K562 (cell line): ENCODE data around the gene TNRC6B. TPM values are rescaled to one million over a fixed set of nuclear protein-coding genes. Genes with fewer than 3 reads are reported as not detected.
A peak's percentile ranks its signal among the peaks of the same experiment; 100 is the strongest.

ENCODE experiments used
- BDP1 ChIP-seq: IDR thresholded peaks from 3 replicates; pipeline ENCODE4 v1.6.1; 2011; ENCODE audit not compliant: insufficient read length, insufficient read depth
- CBFA2T3 ChIP-seq: fragments of 450-650 bp; IDR thresholded peaks from 2 replicates; pipeline ENCODE4 v1.6.1; 2017
- CREM ChIP-seq: IDR thresholded peaks from 2 replicates; pipeline ENCODE4 v1.6.1; 2014; ENCODE audit warnings: antibody characterized with exemption, low read depth
- E2F8 ChIP-seq: fragments of 450-650 bp; IDR thresholded peaks from 2 replicates; pipeline ENCODE4 v1.7.1; 2018; ENCODE audit warnings: mild to moderate bottlenecking, low read depth; ENCODE audit not compliant: partially characterized antibody
- EP400 ChIP-seq: fragments of 450-650 bp; IDR thresholded peaks from 2 replicates; pipeline ENCODE4 v1.6.1; 2017; ENCODE audit warnings: antibody characterized with exemption, mild to moderate bottlenecking, moderate library complexity
- HCFC1 ChIP-seq: IDR thresholded peaks from 2 replicates; pipeline ENCODE4 v1.6.1; 2012; ENCODE audit warnings: low read depth, low read length, improper control_type of control experiment
- JUND ChIP-seq, 2 experiments: IDR thresholded peaks; 2 replicates in 1 of 2; 3 replicates in 1 of 2; pipeline ENCODE4 v1.6.1; 2011; ENCODE audit warnings: borderline replicate concordance in 2 of 2, low read depth in 2 of 2, low read length in 2 of 2, improper control_type of control experiment in 1 of 2, missing biosample characterization in 1 of 2, missing genetic modification characterization in 1 of 2, missing genetic modification reagents in 1 of 2
- KDM4B ChIP-seq, 2 experiments: fragments of 450-650 bp in 1 of 2; sonication (generic) in 1 of 2; IDR thresholded peaks; 2 replicates each; pipeline ENCODE4 v1.6.1; 2016 to 2017; ENCODE audit warnings: borderline replicate concordance in 2 of 2, antibody characterized with exemption in 1 of 2, low read depth in 1 of 2, mild to moderate bottlenecking in 1 of 2
- LEF1 ChIP-seq: fragments of 450-650 bp; IDR thresholded peaks from 2 replicates; pipeline ENCODE4 v1.6.1; 2016; ENCODE audit warnings: mild to moderate bottlenecking
- MAX ChIP-seq: sonication (generic); formaldehyde crosslinking; IDR thresholded peaks from 2 replicates; pipeline ENCODE4 v1.9.0; 2022; ENCODE audit warnings: mild to moderate bottlenecking, missing genetic modification reagents
- MEIS2 ChIP-seq: fragments of 450-650 bp; IDR thresholded peaks from 2 replicates; pipeline ENCODE4 v1.6.1; 2014; ENCODE audit warnings: mild to moderate bottlenecking; ENCODE audit not compliant: partially characterized antibody
- MTA3 ChIP-seq: fragments of 450-650 bp; formaldehyde crosslinking; IDR thresholded peaks from 2 replicates; pipeline ENCODE4 v1.6.1; 2017; ENCODE audit warnings: mild to moderate bottlenecking, borderline replicate concordance
- MXI1 ChIP-seq: IDR thresholded peaks from 2 replicates; pipeline ENCODE4 v1.6.1; 2011; ENCODE audit warnings: low read depth, mild to moderate bottlenecking, improper control_type of control experiment, low read length
- NCOR1 ChIP-seq: fragments of 450-650 bp; IDR thresholded peaks from 2 replicates; pipeline ENCODE4 v1.6.1; 2016; ENCODE audit warnings: mild to moderate bottlenecking, moderate library complexity
- PHB ChIP-seq: fragments of 250-450 bp; sonication (Bioruptor Pico); IDR thresholded peaks from 2 replicates; pipeline ENCODE4 v1.5.0; 2021
- POLR2B ChIP-seq: fragments of 450-650 bp; IDR thresholded peaks from 2 replicates; pipeline ENCODE4 v1.6.1; 2018; ENCODE audit warnings: low read depth; ENCODE audit not compliant: partially characterized antibody
- RBFOX2 ChIP-seq: fragments of 200-400 bp; formaldehyde crosslinking; IDR thresholded peaks from 2 replicates; pipeline ENCODE4 v1.6.1; 2017; ENCODE audit warnings: low read depth, mild to moderate bottlenecking, low read length, moderate library complexity
- RHOXF2B ChIP-seq: fragments of 250-450 bp; sonication (Bioruptor Pico); conservative IDR thresholded peaks from 2 replicates; pipeline ENCODE4 v1.5.1; 2021
- SOX6 ChIP-seq: fragments of 450-650 bp; IDR thresholded peaks from 2 replicates; pipeline ENCODE4 v1.6.1; 2014; ENCODE audit warnings: mild to moderate bottlenecking
- ZBTB17 ChIP-seq: fragments of 450-650 bp; formaldehyde crosslinking; IDR thresholded peaks from 2 replicates; pipeline ENCODE4 v1.4.0; 2020; ENCODE audit warnings: mild to moderate bottlenecking
- ZNF121 ChIP-seq: sonication (generic); formaldehyde crosslinking; conservative IDR thresholded peaks from 2 replicates; pipeline ENCODE4 v1.8.0; 2022; ENCODE audit warnings: missing genetic modification reagents
- polyA plus RNA-seq, 8 experiments: library from polyadenylated mRNA; depleted of rRNA in 4 of 8; stranded (reverse) in 5 of 8; unstranded in 3 of 8; fragments of >200 nt; fragmentation: Nextera tagmentation in 2 of 8; fragmentation: Illumina TruSeq in 1 of 8; extraction: Ambion mirVana in 2 of 8; extraction: Trizol in 1 of 8; gene quantifications; 2 replicates each; pipeline versions ENCODE4 v1.2.1 to v1.2.3, GENCODE V29; 2011 to 2014; ENCODE audit warnings: inconsistent platforms in 1 of 8, missing spikeins in 1 of 8
- total RNA-seq, 7 experiments: library from RNA; depleted of rRNA in 6 of 7; stranded (reverse); fragments of >200 nt in 6 of 7; fragmentation: Illumina TruSeq in 2 of 7; extraction: Trizol in 2 of 7; gene quantifications; 2 replicates each; pipeline versions ENCODE4 v1.2.1 to v1.2.3, GENCODE V29; 2011 to 2021; ENCODE audit warnings: low replicate concordance in 1 of 7
- TF ChIP-seq, protein P1 (sequence below), 2 experiments: fragments of 150-350 bp in 1 of 2; IDR thresholded peaks; 2 replicates each; pipeline ENCODE4 v1.6.1; 2012 to 2016; ENCODE audit warnings: low read depth in 2 of 2, low read length in 2 of 2, mild to moderate bottlenecking in 1 of 2, moderate library complexity in 1 of 2

Gene TNRC6B
- total and polyA plus RNA-seq, 9 of the 15 experiments (the other 6 are each of a cell fraction or from before 2014, with no cell fraction given) = 0.96 to 18.8 (median 10.8) TPM

DNA sequence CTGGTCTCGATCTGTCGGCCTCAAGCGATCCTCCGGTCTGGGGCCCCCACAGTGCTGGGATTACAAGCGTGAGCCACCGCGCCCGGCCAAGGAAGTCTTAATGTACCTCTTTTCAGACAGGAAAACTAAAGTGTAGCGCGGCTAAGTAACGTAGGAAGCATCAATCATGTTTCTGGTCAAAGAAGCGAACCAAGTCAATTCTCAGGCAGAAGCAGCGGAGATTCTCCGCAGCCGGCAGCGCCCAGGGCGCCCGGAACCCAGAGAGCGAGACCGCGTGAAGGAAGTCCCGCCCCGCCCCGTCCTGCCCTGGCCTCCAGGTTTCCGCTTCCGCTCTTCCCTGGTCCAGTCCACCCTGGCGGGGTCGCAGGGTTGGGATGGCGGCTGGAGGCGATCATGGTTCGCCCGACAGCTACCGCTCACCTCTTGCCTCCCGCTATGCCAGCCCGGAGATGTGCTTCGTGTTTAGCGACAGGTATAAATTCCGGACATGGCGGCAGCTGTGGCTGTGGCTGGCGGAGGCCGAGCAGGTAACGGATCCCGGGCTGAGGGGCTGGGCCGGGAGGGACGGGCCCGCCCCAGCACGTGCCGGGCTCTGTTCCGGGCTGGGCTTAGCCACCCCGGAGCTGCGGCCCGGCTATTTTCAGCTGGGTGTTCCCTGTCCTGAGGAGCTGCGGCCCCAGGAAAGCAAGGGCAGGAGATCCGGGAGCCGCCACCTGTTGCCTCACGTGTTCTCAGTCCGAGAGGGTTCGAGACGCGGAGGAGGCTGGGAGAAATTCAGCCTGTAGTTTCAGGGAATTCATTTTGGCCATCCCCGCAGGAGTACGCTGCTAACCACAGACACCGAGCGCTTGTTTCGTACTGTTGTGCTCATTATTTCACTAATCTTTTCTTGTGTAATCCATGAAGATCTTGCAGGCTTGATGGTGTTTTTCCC is 168.7 kb downstream of the TNRC6B start, which contains the start of gene ADSL (continued):
- TF ChIP-seq, protein P1, sequence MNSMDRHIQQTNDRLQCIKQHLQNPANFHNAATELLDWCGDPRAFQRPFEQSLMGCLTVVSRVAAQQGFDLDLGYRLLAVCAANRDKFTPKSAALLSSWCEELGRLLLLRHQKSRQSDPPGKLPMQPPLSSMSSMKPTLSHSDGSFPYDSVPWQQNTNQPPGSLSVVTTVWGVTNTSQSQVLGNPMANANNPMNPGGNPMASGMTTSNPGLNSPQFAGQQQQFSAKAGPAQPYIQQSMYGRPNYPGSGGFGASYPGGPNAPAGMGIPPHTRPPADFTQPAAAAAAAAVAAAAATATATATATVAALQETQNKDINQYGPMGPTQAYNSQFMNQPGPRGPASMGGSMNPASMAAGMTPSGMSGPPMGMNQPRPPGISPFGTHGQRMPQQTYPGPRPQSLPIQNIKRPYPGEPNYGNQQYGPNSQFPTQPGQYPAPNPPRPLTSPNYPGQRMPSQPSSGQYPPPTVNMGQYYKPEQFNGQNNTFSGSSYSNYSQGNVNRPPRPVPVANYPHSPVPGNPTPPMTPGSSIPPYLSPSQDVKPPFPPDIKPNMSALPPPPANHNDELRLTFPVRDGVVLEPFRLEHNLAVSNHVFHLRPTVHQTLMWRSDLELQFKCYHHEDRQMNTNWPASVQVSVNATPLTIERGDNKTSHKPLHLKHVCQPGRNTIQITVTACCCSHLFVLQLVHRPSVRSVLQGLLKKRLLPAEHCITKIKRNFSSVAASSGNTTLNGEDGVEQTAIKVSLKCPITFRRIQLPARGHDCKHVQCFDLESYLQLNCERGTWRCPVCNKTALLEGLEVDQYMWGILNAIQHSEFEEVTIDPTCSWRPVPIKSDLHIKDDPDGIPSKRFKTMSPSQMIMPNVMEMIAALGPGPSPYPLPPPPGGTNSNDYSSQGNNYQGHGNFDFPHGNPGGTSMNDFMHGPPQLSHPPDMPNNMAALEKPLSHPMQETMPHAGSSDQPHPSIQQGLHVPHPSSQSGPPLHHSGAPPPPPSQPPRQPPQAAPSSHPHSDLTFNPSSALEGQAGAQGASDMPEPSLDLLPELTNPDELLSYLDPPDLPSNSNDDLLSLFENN (IDR thresholded peaks at IDR 0.05; ENCODE audit: low read depth in 2 of 2, low read length in 2 of 2) = peak in 1 of 2 experiments; percentile 34; a peak in 1 of 4 replicates
- TF ChIP-seq ZBTB17 (CRISPR knock-in tag) (peak; percentile 90), KDM4B (IDR thresholded peaks at IDR 0.05; ENCODE audit: borderline replicate concordance in 2 of 2, low read depth in 1 of 2) (peak in 1 of 2 experiments; percentile 84; a peak in 1 of 4 replicates), RBFOX2 (peak; percentile 96), MTA3 (peak; percentile 33; the same call in 1 of the 2 replicates), SOX6 (peak; percentile 29; the same call in 1 of the 2 replicates), RHOXF2B (CRISPR knock-in tag) (no peak), ZNF121 (CRISPR knock-in tag) (peak; percentile 81), POLR2B (peak; percentile 95), CREM (peak; percentile 61; the same call in 1 of the 2 replicates), E2F8 (peak; percentile 75), EP400 (peak; percentile 96), PHB (CRISPR knock-in tag) (0 out of 2 replicates have a peak, but pooled peaks have one; percentile 25), CBFA2T3 (0 out of 2 replicates have a peak, but pooled peaks have one; percentile 2), BDP1 (no peak), NCOR1 (peak; percentile 25; the same call in 1 of the 2 replicates), JUND (IDR thresholded peaks at IDR 0.05; ENCODE audit: borderline replicate concordance, low read depth, low read length) (peak; percentile 49; the same call in 1 of the 2 replicates), JUND (tag; IDR thresholded peaks at IDR 0.05; ENCODE audit: borderline replicate concordance, low read depth, low read length) (no peak; the same call in 2 of the 3 replicates), MXI1 (peak; percentile 72; the same call in 1 of the 2 replicates), MAX (CRISPR knock-in tag) (peak; percentile 87), HCFC1 (peak; percentile 71), MEIS2 (peak; percentile 71), LEF1 (peak; percentile 67)
